HepG2 (cell line): ENCODE results near the gene DDR1. TPM values are rescaled to one million over a fixed set of nuclear protein-coding genes. Genes with fewer than 3 reads are reported as not detected.
A peak's percentile ranks its signal among the peaks of the same experiment; 100 is the strongest.

Experiments used
- HOXA5 ChIP-seq: sonication (generic); formaldehyde crosslinking; IDR thresholded peaks from 2 replicates; pipeline ENCODE4 v1.4.0; 2020; ENCODE audit warnings: missing genetic modification reagents
- MED1 ChIP-seq: sonication (generic); formaldehyde crosslinking; IDR thresholded peaks from 2 replicates; pipeline ENCODE4 v1.4.0; 2020; ENCODE audit warnings: missing genetic modification reagents
- PAXIP1 ChIP-seq: sonication (generic); formaldehyde crosslinking; conservative IDR thresholded peaks from 2 replicates; pipeline ENCODE4 v1.4.0; 2020; ENCODE audit warnings: mild to moderate bottlenecking, missing genetic modification reagents, moderate library complexity
- PRMT3 ChIP-seq: sonication (generic); formaldehyde crosslinking; IDR thresholded peaks from 2 replicates; pipeline ENCODE4 v1.8.1; 2022; ENCODE audit warnings: low read depth, mild to moderate bottlenecking, moderate library complexity, missing genetic modification reagents, borderline replicate concordance
- RBAK ChIP-seq: sonication (generic); formaldehyde crosslinking; IDR thresholded peaks from 2 replicates; pipeline ENCODE4 v1.5.1; 2020; ENCODE audit warnings: mild to moderate bottlenecking, missing genetic modification reagents
- SIX4 ChIP-seq: sonication (generic); formaldehyde crosslinking; IDR thresholded peaks from 2 replicates; pipeline ENCODE4 v1.4.0; 2020; ENCODE audit warnings: missing genetic modification reagents
- THAP11 ChIP-seq: IDR thresholded peaks from 2 replicates; pipeline ENCODE4 v1.6.1; 2016; ENCODE audit warnings: missing biosample characterization, missing genetic modification reagents
- ZNF235 ChIP-seq: sonication (generic); formaldehyde crosslinking; IDR thresholded peaks from 2 replicates; pipeline ENCODE4 v1.8.1; 2023; ENCODE audit warnings: mild to moderate bottlenecking, missing genetic modification reagents, borderline replicate concordance
- ZNF275 ChIP-seq: sonication (generic); formaldehyde crosslinking; IDR thresholded peaks from 2 replicates; pipeline ENCODE4 v1.8.0; 2022; ENCODE audit warnings: missing genetic modification reagents, mild to moderate bottlenecking, inconsistent platforms, borderline replicate concordance
- ZNF574 ChIP-seq: sonication (generic); formaldehyde crosslinking; IDR thresholded peaks from 2 replicates; pipeline ENCODE4 v1.4.0; 2020; ENCODE audit warnings: missing genetic modification reagents
- ZNF691 ChIP-seq: sonication (generic); formaldehyde crosslinking; IDR thresholded peaks from 2 replicates; pipeline ENCODE4 v1.4.0; 2020; ENCODE audit warnings: missing genetic modification reagents, low read depth, mild to moderate bottlenecking, borderline replicate concordance
- ZNF713 ChIP-seq: sonication (generic); formaldehyde crosslinking; IDR thresholded peaks from 2 replicates; pipeline ENCODE4 v1.4.0; 2020; ENCODE audit warnings: mild to moderate bottlenecking, missing genetic modification reagents
- ZNF747 ChIP-seq: sonication (generic); formaldehyde crosslinking; IDR thresholded peaks from 2 replicates; pipeline ENCODE4 v1.8.1; 2023; ENCODE audit warnings: missing genetic modification reagents, mild to moderate bottlenecking, borderline replicate concordance
- ZNF841 ChIP-seq: sonication (generic); formaldehyde crosslinking; IDR thresholded peaks from 2 replicates; pipeline ENCODE4 v1.8.1; 2023; ENCODE audit warnings: missing genetic modification reagents, borderline replicate concordance
- polyA plus RNA-seq, 8 experiments: library from polyadenylated mRNA; depleted of rRNA in 3 of 8; stranded (reverse) in 7 of 8; unstranded in 1 of 8; fragments of >200 nt; fragmentation: Illumina TruSeq in 4 of 8; extraction: Trizol in 4 of 8; gene quantifications; 2 replicates each; pipeline versions ENCODE4 v1.2.1 to v1.2.3, GENCODE V29; 2011 to 2016; ENCODE audit warnings: low read depth in 4 of 8, missing spikeins in 1 of 8, mixed read lengths in 1 of 8; ENCODE audit not compliant: insufficient read depth in 1 of 8
- total RNA-seq, 5 experiments: library from RNA; depleted of rRNA; stranded (reverse); fragments of >200 nt; fragmentation: Illumina TruSeq; extraction: Trizol; gene quantifications; 2 replicates each; pipeline ENCODE4 v1.2.3, GENCODE V29; 2016; ENCODE audit warnings: low read depth in 1 of 5
- TF ChIP-seq, protein P1 (sequence below): sonication (generic); formaldehyde crosslinking; IDR thresholded peaks from 2 replicates; pipeline ENCODE4 v1.5.0; 2020; ENCODE audit warnings: missing genetic modification reagents
- TF ChIP-seq, protein P2 (sequence below): sonication (generic); formaldehyde crosslinking; IDR thresholded peaks from 2 replicates; pipeline ENCODE4 v1.5.0; 2020; ENCODE audit warnings: mild to moderate bottlenecking, missing genetic modification reagents
- TF ChIP-seq, protein P3 (sequence below): IDR thresholded peaks from 2 replicates; pipeline ENCODE4 v1.6.1; 2012; ENCODE audit warnings: inconsistent platforms

Gene DDR1
- total and polyA plus RNA-seq, 2 of the 13 experiments (the other 11 are each of a cell fraction or from before 2014, with no cell fraction given), result 16.7 to 20.2 TPM

DNA sequence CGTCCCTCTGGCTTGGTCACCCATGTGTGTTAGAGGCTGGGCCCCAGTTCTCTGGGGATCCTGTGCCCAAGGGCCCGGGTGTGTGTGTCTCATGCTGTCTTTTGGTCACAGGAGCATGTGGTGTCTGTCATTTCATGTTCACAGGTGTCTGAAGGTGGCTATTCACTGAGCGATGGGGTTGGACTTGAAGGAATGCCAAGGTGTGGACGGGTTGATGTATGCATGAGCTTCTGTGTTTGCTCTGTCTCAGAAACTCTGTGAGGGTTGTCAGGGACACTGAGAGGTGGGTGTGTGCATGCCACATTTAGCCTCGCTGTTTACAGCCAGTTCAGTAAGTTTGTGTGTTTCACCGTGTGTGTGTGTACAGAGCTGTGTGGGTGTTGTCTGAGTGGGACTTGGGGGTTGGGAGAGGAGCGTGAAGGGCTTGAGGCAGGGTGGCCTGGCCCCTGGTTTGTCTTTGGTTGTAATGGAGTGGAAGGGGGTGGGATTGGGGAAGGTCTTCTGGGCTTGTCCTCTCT, 1.2 kb downstream of the DDR1 start (continued):
- TF ChIP-seq, protein P1, sequence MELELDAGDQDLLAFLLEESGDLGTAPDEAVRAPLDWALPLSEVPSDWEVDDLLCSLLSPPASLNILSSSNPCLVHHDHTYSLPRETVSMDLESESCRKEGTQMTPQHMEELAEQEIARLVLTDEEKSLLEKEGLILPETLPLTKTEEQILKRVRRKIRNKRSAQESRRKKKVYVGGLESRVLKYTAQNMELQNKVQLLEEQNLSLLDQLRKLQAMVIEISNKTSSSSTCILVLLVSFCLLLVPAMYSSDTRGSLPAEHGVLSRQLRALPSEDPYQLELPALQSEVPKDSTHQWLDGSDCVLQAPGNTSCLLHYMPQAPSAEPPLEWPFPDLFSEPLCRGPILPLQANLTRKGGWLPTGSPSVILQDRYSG (CRISPR knock-in tag), result no peak
- TF ChIP-seq THAP11 (no peak; the same call in 1 of the 2 replicates), ZNF713 (no peak), PRMT3 (CRISPR knock-in tag) (no peak), MED1 (CRISPR knock-in tag) (no peak), ZNF275 (CRISPR knock-in tag) (0 out of 2 replicates have a peak, but pooled peaks have one; percentile 76), HOXA5 (CRISPR knock-in tag) (no peak), ZNF841 (CRISPR knock-in tag) (no peak), RBAK (CRISPR knock-in tag) (no peak), ZNF747 (peak; percentile 20; the same call in 1 of the 2 replicates), ZNF235 (CRISPR knock-in tag) (0 out of 2 replicates have a peak, but pooled peaks have one; percentile 68), SIX4 (CRISPR knock-in tag) (peak; percentile 16; the same call in 1 of the 2 replicates), PAXIP1 (CRISPR knock-in tag) (no peak), ZNF691 (CRISPR knock-in tag) (no peak), ZNF574 (CRISPR knock-in tag) (no peak)
- TF ChIP-seq, protein P2, sequence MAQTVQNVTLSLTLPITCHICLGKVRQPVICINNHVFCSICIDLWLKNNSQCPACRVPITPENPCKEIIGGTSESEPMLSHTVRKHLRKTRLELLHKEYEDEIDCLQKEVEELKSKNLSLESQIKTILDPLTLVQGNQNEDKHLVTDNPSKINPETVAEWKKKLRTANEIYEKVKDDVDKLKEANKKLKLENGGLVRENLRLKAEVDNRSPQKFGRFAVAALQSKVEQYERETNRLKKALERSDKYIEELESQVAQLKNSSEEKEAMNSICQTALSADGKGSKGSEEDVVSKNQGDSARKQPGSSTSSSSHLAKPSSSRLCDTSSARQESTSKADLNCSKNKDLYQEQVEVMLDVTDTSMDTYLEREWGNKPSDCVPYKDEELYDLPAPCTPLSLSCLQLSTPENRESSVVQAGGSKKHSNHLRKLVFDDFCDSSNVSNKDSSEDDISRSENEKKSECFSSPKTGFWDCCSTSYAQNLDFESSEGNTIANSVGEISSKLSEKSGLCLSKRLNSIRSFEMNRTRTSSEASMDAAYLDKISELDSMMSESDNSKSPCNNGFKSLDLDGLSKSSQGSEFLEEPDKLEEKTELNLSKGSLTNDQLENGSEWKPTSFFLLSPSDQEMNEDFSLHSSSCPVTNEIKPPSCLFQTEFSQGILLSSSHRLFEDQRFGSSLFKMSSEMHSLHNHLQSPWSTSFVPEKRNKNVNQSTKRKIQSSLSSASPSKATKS (CRISPR knock-in tag), result no peak
- TF ChIP-seq, protein P3, sequence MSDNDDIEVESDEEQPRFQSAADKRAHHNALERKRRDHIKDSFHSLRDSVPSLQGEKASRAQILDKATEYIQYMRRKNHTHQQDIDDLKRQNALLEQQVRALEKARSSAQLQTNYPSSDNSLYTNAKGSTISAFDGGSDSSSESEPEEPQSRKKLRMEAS, result peak; percentile 40; the same call in 1 of the 2 replicates
